GM20000 (cell line): Measurements from ENCODE around the gene SLC4A8.

ENCODE experiments used
- DNase-seq: peaks from one replicate; pipeline ENCODE4 v3.0.0; 2012; ENCODE audit warnings: low spot score
- CTCF ChIP-seq: IDR thresholded peaks from 2 replicates; pipeline ENCODE4 v1.5.1; 2012; ENCODE audit warnings: mild to moderate bottlenecking, control low read depth; ENCODE audit errors: extremely low read depth, missing control alignments

SLC4A8 gene

GRCh38 chr12:51382173-51382572 lies 42.5 kb upstream of the SLC4A8 start:
- DNase-seq: no peak
- no peak for TF ChIP-seq CTCF

GRCh38 chr12:51383269-51383905 lies 41.2 kb upstream of the SLC4A8 start:
- DNase-seq: no peak
- no peak for TF ChIP-seq CTCF

DNA sequence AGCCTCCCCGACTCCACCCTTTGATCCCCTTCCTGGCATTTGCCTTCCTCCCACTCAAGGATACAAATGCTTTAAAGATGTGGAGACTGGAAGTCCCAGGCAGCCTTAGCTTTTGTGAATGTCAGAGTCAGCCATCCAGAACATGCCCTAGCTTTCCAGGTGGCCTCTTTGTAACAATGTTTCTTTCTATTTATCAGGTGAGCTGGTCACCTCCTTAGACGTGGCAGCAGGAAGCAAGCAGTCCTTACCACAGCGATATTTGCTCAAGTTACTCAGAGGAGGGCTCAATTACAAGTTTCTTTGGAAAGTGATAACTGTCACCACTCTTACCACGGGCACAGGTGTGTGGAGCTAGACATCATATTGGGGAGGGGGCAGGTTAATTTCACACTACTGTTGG lies 38.3 kb upstream of the SLC4A8 start:
- DNase-seq: no peak
- TF ChIP-seq CTCF: no peak

GRCh38 chr12:51388069-51388799 lies 36.4 kb upstream of the SLC4A8 start:
- DNase-seq: no peak
- no peak for TF ChIP-seq CTCF

DNA sequence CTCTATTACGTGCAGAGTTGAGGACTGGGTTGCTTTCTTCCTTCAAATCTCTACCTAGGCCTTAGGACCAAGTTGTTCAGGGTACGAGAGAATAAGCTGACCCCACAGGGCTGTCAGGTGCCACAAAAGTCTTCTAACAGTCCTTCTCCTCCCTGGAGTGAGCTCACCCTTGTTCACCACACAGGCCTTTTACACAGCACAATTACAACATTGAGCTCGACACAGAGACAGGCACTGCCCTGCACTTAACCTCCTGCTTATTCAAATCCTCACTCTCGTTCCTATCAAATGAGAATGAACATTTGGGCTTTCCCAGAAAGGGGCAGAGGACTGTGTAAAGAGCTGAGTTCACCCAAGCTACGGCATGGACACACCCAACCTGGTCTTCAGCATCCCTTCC lies 35.8 kb upstream of the SLC4A8 start:
- DNase-seq: no peak
- no peak for TF ChIP-seq CTCF

DNA sequence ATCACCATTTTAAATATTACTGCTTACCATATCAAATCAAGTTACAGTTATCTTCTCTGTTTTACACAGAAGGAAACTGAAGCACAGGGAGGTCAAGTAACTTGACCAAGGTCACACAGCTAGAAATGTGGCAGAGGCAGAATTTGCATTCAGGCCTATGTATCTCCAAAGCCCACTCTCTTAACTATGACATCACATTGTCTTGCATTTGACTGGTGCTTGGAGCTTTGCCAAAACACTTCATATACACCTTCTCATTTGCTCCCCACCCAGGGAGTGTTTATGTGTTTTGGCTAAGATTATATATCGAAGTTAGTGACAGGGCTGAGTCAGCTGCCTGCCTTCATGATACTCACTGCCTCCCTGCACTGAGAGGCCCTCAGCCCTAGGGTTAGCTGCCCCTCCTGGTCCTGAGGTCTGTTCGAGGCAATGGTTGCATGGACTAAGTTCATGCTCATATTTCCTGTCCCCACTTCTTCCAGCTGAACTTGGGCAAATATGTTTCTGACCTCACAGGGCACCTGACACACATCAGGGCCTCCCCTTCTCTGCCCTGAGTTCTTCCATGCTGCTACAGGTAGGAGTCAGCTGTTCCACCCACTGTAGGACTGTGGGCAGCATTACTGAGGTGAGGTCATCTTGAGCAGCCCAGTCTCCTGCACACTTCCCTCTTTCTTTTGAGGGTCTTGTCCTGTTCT lies 35.2 kb upstream of the SLC4A8 start:
- peak; percentile 47 for DNase-seq
- no peak for TF ChIP-seq CTCF

GRCh38 chr12:51390457-51390856 lies 34.2 kb upstream of the SLC4A8 start:
- TF ChIP-seq CTCF: no peak
- no peak for DNase-seq
